ENCODE data around the gene RPS2.

DNA sequence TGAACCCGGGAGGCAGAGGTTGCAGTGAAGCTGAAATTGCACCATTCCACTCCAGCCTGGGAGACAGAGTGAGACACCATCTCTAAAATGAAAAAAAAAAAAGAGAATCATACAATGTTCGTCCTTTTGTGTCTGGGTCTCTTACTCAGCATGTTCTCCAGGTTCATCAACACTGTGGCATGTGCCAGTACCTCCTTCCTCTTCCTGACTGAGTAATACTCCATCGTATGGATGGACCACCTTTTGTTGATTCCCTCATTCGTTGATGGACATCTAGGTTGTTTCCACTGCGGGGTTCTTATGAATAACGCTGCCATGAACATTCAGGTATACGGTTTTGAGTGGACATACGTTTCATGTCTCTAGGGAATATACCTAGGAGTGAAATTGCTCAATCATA, 42.3 kb downstream of the RPS2 start:
- TF ChIP-seq CTCF (IDR thresholded peaks at IDR 0.05), result no peak
- no peak for TF ChIP-seq EZH2 (IDR thresholded peaks at IDR 0.05; ENCODE audit: borderline replicate concordance, insufficient read depth, low read depth, low read length, poor library complexity, severe bottlenecking)
